Measurements from ENCODE around the gene NRXN3.

DNA sequence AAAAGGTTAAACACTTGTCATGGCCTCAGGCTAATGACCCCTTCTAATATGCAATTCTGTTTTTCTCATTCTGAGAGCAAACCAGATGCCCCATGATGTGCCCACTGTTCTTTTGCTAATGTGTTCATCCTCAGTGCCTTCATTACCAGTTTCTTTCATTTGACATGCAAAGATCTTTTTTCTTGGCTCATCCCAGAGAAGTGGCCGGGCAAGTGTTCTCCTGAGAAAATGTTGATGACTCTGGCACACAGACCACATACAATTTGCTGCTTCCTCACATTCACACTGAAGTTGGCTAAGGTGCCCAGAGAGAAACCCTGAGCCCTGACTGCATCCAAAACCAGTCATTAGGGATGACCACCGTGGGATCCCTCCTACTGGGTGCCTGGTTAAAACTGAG, 1207.8 kb downstream of the NRXN3 start:
- no peak for TF ChIP-seq POLR2A (IDR thresholded peaks at IDR 0.05)
- TF ChIP-seq, protein P1, sequence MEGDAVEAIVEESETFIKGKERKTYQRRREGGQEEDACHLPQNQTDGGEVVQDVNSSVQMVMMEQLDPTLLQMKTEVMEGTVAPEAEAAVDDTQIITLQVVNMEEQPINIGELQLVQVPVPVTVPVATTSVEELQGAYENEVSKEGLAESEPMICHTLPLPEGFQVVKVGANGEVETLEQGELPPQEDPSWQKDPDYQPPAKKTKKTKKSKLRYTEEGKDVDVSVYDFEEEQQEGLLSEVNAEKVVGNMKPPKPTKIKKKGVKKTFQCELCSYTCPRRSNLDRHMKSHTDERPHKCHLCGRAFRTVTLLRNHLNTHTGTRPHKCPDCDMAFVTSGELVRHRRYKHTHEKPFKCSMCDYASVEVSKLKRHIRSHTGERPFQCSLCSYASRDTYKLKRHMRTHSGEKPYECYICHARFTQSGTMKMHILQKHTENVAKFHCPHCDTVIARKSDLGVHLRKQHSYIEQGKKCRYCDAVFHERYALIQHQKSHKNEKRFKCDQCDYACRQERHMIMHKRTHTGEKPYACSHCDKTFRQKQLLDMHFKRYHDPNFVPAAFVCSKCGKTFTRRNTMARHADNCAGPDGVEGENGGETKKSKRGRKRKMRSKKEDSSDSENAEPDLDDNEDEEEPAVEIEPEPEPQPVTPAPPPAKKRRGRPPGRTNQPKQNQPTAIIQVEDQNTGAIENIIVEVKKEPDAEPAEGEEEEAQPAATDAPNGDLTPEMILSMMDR (IDR thresholded peaks at IDR 0.05) = no peak

Data from body of pancreas (tissue), 4 donors.